OCI-LY7 (cell line): ENCODE results near the gene OR13J1. TPM values are rescaled to one million over a fixed set of nuclear protein-coding genes. Genes with fewer than 3 reads are reported as not detected.

Experiments used
- BruUV-seq: library from RNA; stranded (reverse); fragments of 400-500 nt; replicated peaks from 2 replicates; lab custom pipeline; 2021; lab: Mats Ljungman, UMichigan
- CTCF ChIA-PET: fragments of 300-600 bp; sonication (Branson Sonifier 250); formaldehyde crosslinking; loops from one replicate; lab custom pipeline; 2022; ENCODE audit warnings: antibody characterized with exemption; ENCODE audit not compliant: unreplicated experiment; lab: Charles Lee
- POLR2A ChIA-PET: fragments of 300-600 bp; sonication (Branson Sonifier 250); formaldehyde crosslinking; loops from one replicate; lab custom pipeline; 2022; ENCODE audit warnings: antibody characterized with exemption; lab: Charles Lee
- DNase-seq: peaks from one replicate; pipeline ENCODE4 v3.0.0-alpha.2; 2015; ENCODE audit warnings: low spot score
- H2AFZ ChIP-seq: fragments of 200-600 bp; sonication (generic), shearing (Covaris generic); 2 replicates; pipeline ENCODE4 v1.6.1; 2014; ENCODE audit warnings: mild to moderate bottlenecking, antibody characterized with exemption, low read length, moderate library complexity
- H3K27ac ChIP-seq: fragments of 200-600 bp; sonication (generic); 2 replicates; pipeline ENCODE4 v1.5.1; 2014; ENCODE audit warnings: mixed run types, low read depth, mild to moderate bottlenecking, moderate library complexity, low read length, inconsistent platforms; ENCODE audit not compliant: poor library complexity, severe bottlenecking
- H3K36me3 ChIP-seq: fragments of 200-600 bp; sonication (generic); 2 replicates; pipeline ENCODE4 v1.6.1; 2014; ENCODE audit warnings: mild to moderate bottlenecking, antibody characterized with exemption, low read length, moderate library complexity, mixed read lengths; ENCODE audit not compliant: insufficient read depth
- H3K4me1 ChIP-seq: fragments of 200-600 bp; sonication (generic); 2 replicates; pipeline ENCODE4 v1.5.1; 2014; ENCODE audit warnings: mild to moderate bottlenecking, low read length; ENCODE audit not compliant: insufficient read depth, poor library complexity, severe bottlenecking
- H3K4me2 ChIP-seq: fragments of 200-600 bp; sonication (generic); 2 replicates; pipeline ENCODE4 v1.6.1; 2014; ENCODE audit warnings: mild to moderate bottlenecking, low read length
- H3K4me3 ChIP-seq: fragments of 200-600 bp; sonication (generic); 2 replicates; pipeline ENCODE4 v1.5.1; 2014; ENCODE audit warnings: mild to moderate bottlenecking, low read depth, low read length; ENCODE audit not compliant: poor library complexity, severe bottlenecking
- H3K79me2 ChIP-seq: fragments of 200-600 bp; sonication (generic); 2 replicates; pipeline ENCODE4 v1.6.1; 2016; ENCODE audit warnings: low read depth, mild to moderate bottlenecking, low read length, moderate library complexity, mixed read lengths; ENCODE audit not compliant: insufficient read depth
- H3K9me2 ChIP-seq: fragments of 200-600 bp; sonication (generic); 2 replicates; pipeline ENCODE4 v1.6.1; 2016; ENCODE audit warnings: mild to moderate bottlenecking, low read length, mixed read lengths; ENCODE audit not compliant: insufficient read depth
- H3K9me3 ChIP-seq: fragments of 200-600 bp; sonication (generic); 2 replicates; pipeline ENCODE4 v1.6.1; 2014; ENCODE audit warnings: mild to moderate bottlenecking, mixed run types, low read length, mixed read lengths
- H4K20me1 ChIP-seq: fragments of 200-600 bp; sonication (generic); 2 replicates; pipeline ENCODE4 v1.6.1; 2014; ENCODE audit warnings: mild to moderate bottlenecking, antibody characterized with exemption, low read length, moderate library complexity, mixed read lengths; ENCODE audit not compliant: insufficient read depth
- CTCF ChIP-seq: fragments of 200-600 bp; sonication (generic); conservative IDR thresholded peaks from 2 replicates; pipeline ENCODE4 v1.5.1; 2014; ENCODE audit warnings: mild to moderate bottlenecking, antibody characterized with exemption, low read length, moderate library complexity, mixed read lengths
- EZH2phosphoT487 ChIP-seq: fragments of 200-600 bp; sonication (generic); IDR thresholded peaks from 2 replicates; pipeline ENCODE4 v1.6.1; 2018; ENCODE audit warnings: low read depth, borderline replicate concordance, mild to moderate bottlenecking, mixed run types, antibody characterized with exemption, low read length, moderate library complexity, mixed read lengths
- intact Hi-C: fragments of 100-400 bp; cut with micrococcal nuclease; formaldehyde crosslinking; loops from one replicate; pipeline ENCODE4 v1.10.0; 2022; ENCODE audit not compliant: unreplicated experiment
- total RNA-seq, 2 experiments: library from RNA; depleted of rRNA in 1 of 2; stranded (reverse); fragments of >200 nt in 1 of 2; shearing (Covaris generic) in 1 of 2; gene quantifications; 2 replicates each; pipeline ENCODE4 v1.2.3, GENCODE V29; 2014 to 2022

Gene OR13J1
- total RNA-seq, 2 experiments from 2014 or later, result not detected

- H2AFZ ChIP-seq, result no peak overlapping the region
- no peaks in the 10 kb centered on the region for H3K79me2 ChIP-seq
- H3K4me3 ChIP-seq, result no peak overlapping the region
- H3K4me1 ChIP-seq, result peaks cover 25% of the 10 kb centered on the region
- intact Hi-C loops, result no loop called here
- no peak overlapping the region for H3K4me2 ChIP-seq
- CTCF ChIA-PET, result no interaction called here
- no TSS peak for BruUV-seq
- POLR2A ChIA-PET, result interaction anchor here (0.6 kb wide), 1 partner anchor 37 kb away, joined by 3 read pairs; no protein-coding TSS in a partner anchor
- no peaks in the 10 kb centered on the region for H3K9me3 ChIP-seq
- H3K36me3 ChIP-seq, result no peaks in the 10 kb centered on the region
- H3K9me2 ChIP-seq, result no peaks in the 10 kb centered on the region
- H4K20me1 ChIP-seq, result no peaks in the 10 kb centered on the region
- TF ChIP-seq EZH2phosphoT487 (no peak), CTCF (no peak)
- DNase-seq, result no peak
- H3K27ac ChIP-seq, result no peak overlapping the region
Observed at GRCh38 chr9:35840881-35841644, 29.1 kb downstream of the OR13J1 start.

GRCh38 chr9:35839926-35840325, 30.3 kb downstream of the OR13J1 start:
- Histone ChIP-seq H3K79me2 (no peaks in the 10 kb centered on the region), H3K27ac (no peak overlapping the region), H3K4me2 (no peak overlapping the region), H3K4me1 (peaks cover 18% of the 10 kb centered on the region), H3K36me3 (no peaks in the 10 kb centered on the region), H3K9me2 (no peaks in the 10 kb centered on the region), H2AFZ (no peak overlapping the region), H4K20me1 (no peaks in the 10 kb centered on the region), H3K4me3 (no peak overlapping the region), H3K9me3 (no peaks in the 10 kb centered on the region)
- CTCF ChIA-PET, result no interaction called here
- no TSS peak for BruUV-seq
- POLR2A ChIA-PET, result interaction anchor here (1.3 kb wide), 1 partner anchor 27 kb away, joined by 5 read pairs; the partner anchor contains the start of gene SPAG8
- no peak for DNase-seq
- TF ChIP-seq EZH2phosphoT487 (no peak), CTCF (no peak)
- intact Hi-C loops, result no loop called here

GRCh38 chr9:35836595-35836994, 33.6 kb downstream of the OR13J1 start:
- intact Hi-C loops, result no loop called here
- POLR2A ChIA-PET, result no interaction called here
- no TSS peak for BruUV-seq

More at GRCh38 chr9:35836595-35836994, 33.6 kb downstream of the OR13J1 start:
- no peaks in the 10 kb centered on the region for H3K79me2 ChIP-seq
- H2AFZ ChIP-seq, result no peak overlapping the region
- H3K9me3 ChIP-seq, result no peaks in the 10 kb centered on the region
- peaks cover 24% of the 10 kb centered on the region for H3K4me1 ChIP-seq
- H3K4me3 ChIP-seq, result no peak overlapping the region
- no peaks in the 10 kb centered on the region for H3K9me2 ChIP-seq
- H3K27ac ChIP-seq, result no peak overlapping the region
- H4K20me1 ChIP-seq, result no peaks in the 10 kb centered on the region
- no peak for TF ChIP-seq EZH2phosphoT487
- no peak for TF ChIP-seq CTCF
- CTCF ChIA-PET, result no interaction called here
- H3K36me3 ChIP-seq, result no peaks in the 10 kb centered on the region
- DNase-seq, result no peak
- H3K4me2 ChIP-seq, result no peak overlapping the region
